ENCODE results near the gene CD300A. TPM values are rescaled to one million over a fixed set of nuclear protein-coding genes. Genes with fewer than 3 reads are reported as not detected.

CD300A gene
- total and polyA plus RNA-seq, 4 donors = 2.2 to 11.5 (median 8.0) TPM

- H3K9me3 ChIP-seq (ENCODE audit: control insufficient read depth in 4 of 4, low read length in 3 of 4) = no peaks in the 10 kb centered on the region
- no peaks in the 10 kb centered on the region for H3K4me1 ChIP-seq (ENCODE audit: control insufficient read depth in 4 of 4, insufficient read depth in 4 of 4, low read length in 3 of 4)
- DNase-seq (ENCODE audit: low spot score) = peak; percentile 22
Observed at GRCh38 chr17:74529243-74529642, 62.8 kb downstream of the CD300A start.

GRCh38 chr17:74530831-74531150 lies 64.4 kb downstream of the CD300A start:
- DNase-seq (ENCODE audit: low spot score) = peak; percentile 14
- Histone ChIP-seq H3K9ac (ENCODE audit: low read depth in 1 of 2, low read length in 2 of 2) (no peak overlapping the region), H3K27ac (ENCODE audit: low read depth in 1 of 2, low read length in 2 of 2) (no peak overlapping the region), H3K4me3 (ENCODE audit: low read depth in 1 of 3, low read length in 3 of 3) (no peak overlapping the region), H3K4me1 (ENCODE audit: control insufficient read depth in 4 of 4, insufficient read depth in 4 of 4, low read length in 3 of 4) (no peaks in the 10 kb centered on the region), H3K9me3 (ENCODE audit: control insufficient read depth in 4 of 4, low read length in 3 of 4) (no peaks in the 10 kb centered on the region), H3K27me3 (ENCODE audit: control insufficient read depth in 4 of 4, insufficient read depth in 4 of 4, low read length in 3 of 4) (peaks cover 0 to 8% (median 0%) of the 10 kb centered on the region in 4 donors), H3K36me3 (ENCODE audit: control insufficient read depth in 4 of 4, insufficient read depth in 3 of 4, low read depth in 1 of 4, low read length in 3 of 4) (no peaks in the 10 kb centered on the region)
- WGBS = 70% methylated on average over 5 of the region's 5 CpGs
- TF ChIP-seq NR2F2 (IDR thresholded peaks at IDR 0.05) (no peak), MAX (IDR thresholded peaks at IDR 0.05) (no peak), JUND (IDR thresholded peaks at IDR 0.05) (no peak), YY1 (IDR thresholded peaks at IDR 0.05) (no peak), ZBTB33 (IDR thresholded peaks at IDR 0.05) (no peak), SP1 (IDR thresholded peaks at IDR 0.05) (no peak), RXRA (IDR thresholded peaks at IDR 0.05) (no peak), FOXA1 (IDR thresholded peaks at IDR 0.05) (no peak), FOXA2 (IDR thresholded peaks at IDR 0.05) (no peak), TAF1 (conservative IDR thresholded peaks at IDR 0.05) (no peak), EGR1 (IDR thresholded peaks at IDR 0.05; ENCODE audit: low read depth in 2 of 2) (no peak), HNF4G (IDR thresholded peaks at IDR 0.05) (no peak)

More at GRCh38 chr17:74529243-74529642, 62.8 kb downstream of the CD300A start:
- TF ChIP-seq ATF3 (IDR thresholded peaks at IDR 0.05) (no peak), FOXA1 (IDR thresholded peaks at IDR 0.05) (no peak), JUND (IDR thresholded peaks at IDR 0.05) (no peak), MAX (IDR thresholded peaks at IDR 0.05) (no peak), HNF4A (conservative IDR thresholded peaks at IDR 0.05) (no peak), ZBTB33 (IDR thresholded peaks at IDR 0.05) (no peak), RXRA (IDR thresholded peaks at IDR 0.05) (no peak), GABPA (IDR thresholded peaks at IDR 0.05 in 1 of 2, conservative IDR thresholded peaks at IDR 0.05 in 1 of 2) (no peak), SP1 (IDR thresholded peaks at IDR 0.05) (no peak), EGR1 (IDR thresholded peaks at IDR 0.05; ENCODE audit: low read depth in 2 of 2) (no peak), REST (IDR thresholded peaks at IDR 0.05) (no peak), YY1 (IDR thresholded peaks at IDR 0.05) (no peak), NR2F2 (IDR thresholded peaks at IDR 0.05) (no peak), FOXA2 (IDR thresholded peaks at IDR 0.05) (no peak)
- Histone ChIP-seq H3K27me3 (ENCODE audit: control insufficient read depth in 4 of 4, insufficient read depth in 4 of 4, low read length in 3 of 4) (peaks cover 0 to 3% (median 0%) of the 10 kb centered on the region in 4 donors), H3K36me3 (ENCODE audit: control insufficient read depth in 4 of 4, insufficient read depth in 3 of 4, low read depth in 1 of 4, low read length in 3 of 4) (no peaks in the 10 kb centered on the region), H3K4me3 (ENCODE audit: low read depth in 1 of 3, low read length in 3 of 3) (no peak overlapping the region), H3K27ac (ENCODE audit: low read depth in 1 of 2, low read length in 2 of 2) (no peak overlapping the region), H3K9ac (ENCODE audit: low read depth in 1 of 2, low read length in 2 of 2) (no peak overlapping the region)
- 68% methylated on average over 5 of the region's 5 CpGs for WGBS

All from liver (tissue), 9 donors.